ENCODE measurements around the gene ZNF224. TPM values are rescaled to one million over a fixed set of nuclear protein-coding genes. Genes with fewer than 3 reads are reported as not detected.

ZNF224 gene
- polyA plus RNA-seq, 2 of the 4 experiments (the other 2 are of a cell fraction) = 17.0 to 25.0 TPM

DNA sequence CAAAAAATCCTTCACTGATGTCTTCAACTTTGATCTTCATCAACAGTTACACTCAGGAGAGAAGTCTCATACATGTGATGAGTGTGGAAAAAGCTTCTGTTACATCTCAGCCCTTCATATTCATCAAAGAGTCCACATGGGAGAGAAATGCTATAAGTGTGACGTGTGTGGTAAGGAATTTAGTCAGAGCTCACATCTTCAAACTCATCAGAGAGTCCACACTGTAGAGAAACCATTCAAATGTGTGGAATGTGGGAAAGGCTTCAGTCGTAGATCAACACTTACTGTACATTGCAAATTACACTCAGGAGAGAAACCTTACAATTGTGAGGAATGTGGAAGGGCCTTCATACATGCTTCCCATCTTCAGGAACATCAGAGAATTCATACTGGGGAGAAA, 62.3 kb downstream of the ZNF224 start:
- DNase-seq (ENCODE audit: low read depth in 1 of 2, low spot score in 1 of 2) (no peak), ATAC-seq (no peak), FAIRE-seq (no peak)
- no peak overlapping the region for H3K4me3 ChIP-seq
- H3K4me2 ChIP-seq = no peak overlapping the region
- ChIA-PET POLR2A (no interaction called here), CTCF (no interaction called here)
- TF ChIP-seq POLR2A (IDR thresholded peaks at IDR 0.05; ENCODE audit: low read length) (no peak), ZNF302 (CRISPR knock-in tag; IDR thresholded peaks at IDR 0.05) (no peak), KDM1A (IDR thresholded peaks at IDR 0.05; ENCODE audit: low read depth) (0 out of 2 replicates have a peak, but pooled peaks have one; percentile 63), SMC3 (IDR thresholded peaks at IDR 0.05) (no peak), HOXB13 (CRISPR knock-in tag; IDR thresholded peaks at IDR 0.05; ENCODE audit: low read depth) (no peak), HOXB5 (CRISPR knock-in tag; IDR thresholded peaks at IDR 0.05) (no peak), BHLHE40 (IDR thresholded peaks at IDR 0.05; ENCODE audit: low read depth, low read length) (no peak)
- TF ChIP-seq, protein P1, sequence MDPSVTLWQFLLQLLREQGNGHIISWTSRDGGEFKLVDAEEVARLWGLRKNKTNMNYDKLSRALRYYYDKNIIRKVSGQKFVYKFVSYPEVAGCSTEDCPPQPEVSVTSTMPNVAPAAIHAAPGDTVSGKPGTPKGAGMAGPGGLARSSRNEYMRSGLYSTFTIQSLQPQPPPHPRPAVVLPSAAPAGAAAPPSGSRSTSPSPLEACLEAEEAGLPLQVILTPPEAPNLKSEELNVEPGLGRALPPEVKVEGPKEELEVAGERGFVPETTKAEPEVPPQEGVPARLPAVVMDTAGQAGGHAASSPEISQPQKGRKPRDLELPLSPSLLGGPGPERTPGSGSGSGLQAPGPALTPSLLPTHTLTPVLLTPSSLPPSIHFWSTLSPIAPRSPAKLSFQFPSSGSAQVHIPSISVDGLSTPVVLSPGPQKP (IDR thresholded peaks at IDR 0.05; ENCODE audit: low read depth, low read length) = no peak
- 75% methylated on average over 2 of the region's 2 CpGs for WGBS (ENCODE audit: missing lambda C conversion rate)
- H3K27ac ChIP-seq = no peak overlapping the region
- peaks cover 88% of the 10 kb centered on the region for H3K9me3 ChIP-seq
- H3K4me1 ChIP-seq = no peaks in the 10 kb centered on the region

Small RNA genes within 50 kb of the gene (small RNA-seq; reads per million reads assigned to genes)
- gene RNU6-902P = 0 reads per million in 6 experiments

Other genes starting within 250 kb of the ZNF224 start
- 1.2 and 1.4 TPM in 2 replicates for gene ZNF404, start 210.4 kb upstream of the ZNF224 start, polyA plus RNA-seq (2011; rRNA removed)
- gene ZNF404, start 210.4 kb upstream of the ZNF224 start, polyA plus RNA-seq (2017; fragmentation: RNase III; extraction: RNeasy Plus Mini Kit Qiagen cat#74134 plus additional on column Dnase treatment) = 0.75 to 1.1 TPM (median 0.89 TPM) in 3 replicates
- 19.9 and 20.9 TPM in 2 replicates for gene ZNF45, start 159.1 kb upstream of the ZNF224 start, polyA plus RNA-seq (2011; rRNA removed)
- gene ZNF45, start 159.1 kb upstream of the ZNF224 start, polyA plus RNA-seq (2017; fragmentation: RNase III; extraction: RNeasy Plus Mini Kit Qiagen cat#74134 plus additional on column Dnase treatment) = 13.3 to 15.1 TPM (median 14.8 TPM) in 3 replicates
- 1.6 and 2.4 TPM in 2 replicates for gene ZNF221, start 143.1 kb upstream of the ZNF224 start, polyA plus RNA-seq (2011; rRNA removed)
- 1.2 to 2.3 TPM (median 1.6 TPM) in 3 replicates for gene ZNF221, start 143.1 kb upstream of the ZNF224 start, polyA plus RNA-seq (2017; fragmentation: RNase III; extraction: RNeasy Plus Mini Kit Qiagen cat#74134 plus additional on column Dnase treatment)
- gene ZNF155, start 110.2 kb upstream of the ZNF224 start, polyA plus RNA-seq (2011; rRNA removed) = 5.2 and 6.6 TPM in 2 replicates
- gene ZNF155, start 110.2 kb upstream of the ZNF224 start, polyA plus RNA-seq (2017; fragmentation: RNase III; extraction: RNeasy Plus Mini Kit Qiagen cat#74134 plus additional on column Dnase treatment) = 3.9 to 4.8 TPM (median 4.3 TPM) in 3 replicates
- 6.2 and 6.3 TPM in 2 replicates for gene ZNF230, start 91.4 kb upstream of the ZNF224 start, polyA plus RNA-seq (2011; rRNA removed)
- 2.9 to 3.3 TPM (median 3.1 TPM) in 3 replicates for gene ZNF230, start 91.4 kb upstream of the ZNF224 start, polyA plus RNA-seq (2017; fragmentation: RNase III; extraction: RNeasy Plus Mini Kit Qiagen cat#74134 plus additional on column Dnase treatment)
- gene ZNF222, start 69.0 kb upstream of the ZNF224 start, polyA plus RNA-seq (2011; rRNA removed) = 6.2 and 7.0 TPM in 2 replicates
- 4.6 to 5.9 TPM (median 4.7 TPM) in 3 replicates for gene ZNF222, start 69.0 kb upstream of the ZNF224 start, polyA plus RNA-seq (2017; fragmentation: RNase III; extraction: RNeasy Plus Mini Kit Qiagen cat#74134 plus additional on column Dnase treatment)
- gene ZNF223, start 42.3 kb upstream of the ZNF224 start, polyA plus RNA-seq (2011; rRNA removed) = 5.2 and 5.4 TPM in 2 replicates
- gene ZNF223, start 42.3 kb upstream of the ZNF224 start, polyA plus RNA-seq (2017; fragmentation: RNase III; extraction: RNeasy Plus Mini Kit Qiagen cat#74134 plus additional on column Dnase treatment) = 2.2 to 2.6 TPM (median 2.4 TPM) in 3 replicates
- 1.0 and 1.2 TPM in 2 replicates for gene ZNF284, start 22.2 kb upstream of the ZNF224 start, polyA plus RNA-seq (2011; rRNA removed)
- 0.81 to 1.1 TPM (median 1.0 TPM) in 3 replicates for gene ZNF284, start 22.2 kb upstream of the ZNF224 start, polyA plus RNA-seq (2017; fragmentation: RNase III; extraction: RNeasy Plus Mini Kit Qiagen cat#74134 plus additional on column Dnase treatment)
- gene ZNF225, start 19.0 kb downstream of the ZNF224 start, polyA plus RNA-seq (2011; rRNA removed) = 4.3 TPM in 2 replicates
- gene ZNF225, start 19.0 kb downstream of the ZNF224 start, polyA plus RNA-seq (2017; fragmentation: RNase III; extraction: RNeasy Plus Mini Kit Qiagen cat#74134 plus additional on column Dnase treatment) = 3.3 to 3.7 TPM (median 3.3 TPM) in 3 replicates
- 5.8 and 6.2 TPM in 2 replicates for gene ZNF234, start 47.2 kb downstream of the ZNF224 start, polyA plus RNA-seq (2011; rRNA removed)
- 4.7 to 5.4 TPM (median 5.1 TPM) in 3 replicates for gene ZNF234, start 47.2 kb downstream of the ZNF224 start, polyA plus RNA-seq (2017; fragmentation: RNase III; extraction: RNeasy Plus Mini Kit Qiagen cat#74134 plus additional on column Dnase treatment)
- 46.3 and 53.2 TPM in 2 replicates for gene ZNF226, start 70.7 kb downstream of the ZNF224 start, polyA plus RNA-seq (2011; rRNA removed)
- gene ZNF226, start 70.7 kb downstream of the ZNF224 start, polyA plus RNA-seq (2017; fragmentation: RNase III; extraction: RNeasy Plus Mini Kit Qiagen cat#74134 plus additional on column Dnase treatment) = 26.8 to 27.6 TPM (median 27.2 TPM) in 3 replicates
- gene ZNF227, start 118.2 kb downstream of the ZNF224 start, polyA plus RNA-seq (2011; rRNA removed) = 15.8 and 17.1 TPM in 2 replicates
- 10.1 to 10.4 TPM (median 10.1 TPM) in 3 replicates for gene ZNF227, start 118.2 kb downstream of the ZNF224 start, polyA plus RNA-seq (2017; fragmentation: RNase III; extraction: RNeasy Plus Mini Kit Qiagen cat#74134 plus additional on column Dnase treatment)
- gene ZNF233, start 165.5 kb downstream of the ZNF224 start, polyA plus RNA-seq (2011; rRNA removed) = 1.9 and 2.1 TPM in 2 replicates
- 1.2 to 1.3 TPM (median 1.2 TPM) in 3 replicates for gene ZNF233, start 165.5 kb downstream of the ZNF224 start, polyA plus RNA-seq (2017; fragmentation: RNase III; extraction: RNeasy Plus Mini Kit Qiagen cat#74134 plus additional on column Dnase treatment)
- 7.4 and 8.4 TPM in 2 replicates for gene ZNF235, start 210.7 kb downstream of the ZNF224 start, polyA plus RNA-seq (2011; rRNA removed)
- 3.8 to 4.9 TPM (median 4.2 TPM) in 3 replicates for gene ZNF235, start 210.7 kb downstream of the ZNF224 start, polyA plus RNA-seq (2017; fragmentation: RNase III; extraction: RNeasy Plus Mini Kit Qiagen cat#74134 plus additional on column Dnase treatment)

Measured in A549 (cell line).